ENCODE results near the gene ABCA3.

Gene ABCA3

GRCh38 chr16:2350500-2350899 lies 10.0 kb upstream of the ABCA3 start:
- DNase-seq: no peak

DNA sequence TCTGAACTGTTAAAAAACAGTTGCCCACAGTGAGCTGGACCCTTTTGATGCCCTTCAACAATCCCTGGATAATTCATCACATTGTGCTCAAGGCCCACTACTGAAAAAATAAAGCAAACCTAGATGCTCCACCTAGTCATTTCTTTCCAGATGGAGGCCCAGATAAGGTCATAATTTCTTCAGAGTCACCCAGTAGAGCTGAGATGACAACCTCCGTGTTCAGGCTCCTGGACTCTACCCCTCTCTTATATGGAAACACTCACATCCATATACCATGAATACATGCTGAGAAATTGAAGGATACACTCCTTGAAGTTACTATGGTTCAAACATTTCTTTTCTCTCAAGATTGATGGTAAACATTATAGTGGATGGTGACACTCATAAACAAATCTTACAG lies 2.7 kb upstream of the ABCA3 start:
- no peak for DNase-seq

GRCh38 chr16:2341456-2342447 lies 1.2 kb upstream of the ABCA3 start:
- no peak for DNase-seq

- DNase-seq: no peak
These were observed 725 bp downstream of the ABCA3 start for GRCh38 chr16:2339521-2340484.

DNA sequence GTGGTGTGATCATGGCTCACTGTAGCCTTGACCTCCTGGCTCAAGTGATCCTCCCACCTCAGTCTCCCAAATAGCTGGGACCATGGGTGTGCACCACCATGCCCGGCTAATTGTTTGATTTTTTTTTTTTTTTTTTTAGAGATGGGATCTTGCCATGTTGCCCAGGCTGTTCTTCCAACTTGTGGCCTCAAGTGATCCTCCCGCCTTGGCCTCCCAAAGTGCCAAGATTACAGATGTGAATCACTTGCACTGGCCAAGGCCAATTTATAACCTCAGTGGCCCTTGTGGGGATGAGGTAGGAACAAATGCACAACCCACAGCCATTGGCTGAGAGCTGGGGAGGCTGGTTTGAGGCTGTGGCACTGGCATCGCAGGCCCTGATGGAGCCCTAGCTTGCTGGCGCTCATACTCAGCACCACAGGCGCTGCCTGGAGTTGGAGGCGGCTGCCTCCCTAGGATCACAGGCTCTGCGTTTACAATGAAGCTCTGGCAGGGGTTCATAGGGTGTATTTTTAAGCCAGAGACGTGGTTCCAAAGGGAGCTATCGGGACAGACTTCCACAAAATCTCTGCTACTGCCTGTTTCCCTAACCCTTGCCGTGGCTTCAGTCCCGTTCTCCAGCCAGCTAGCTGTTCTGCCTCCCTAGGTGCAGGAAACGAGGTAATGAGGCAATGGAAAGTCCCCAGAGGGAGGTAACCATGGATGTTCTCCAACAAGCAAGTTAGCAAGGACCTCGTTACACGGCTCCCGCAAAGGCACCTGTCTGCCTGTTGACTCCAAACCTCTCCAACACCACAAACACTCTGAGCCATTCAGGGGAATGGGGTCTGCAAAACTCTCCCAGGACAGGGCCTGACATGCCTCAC lies 2.9 kb downstream of the ABCA3 start:
- DNase-seq: no peak

GRCh38 chr16:2335286-2335895 lies 5.1 kb downstream of the ABCA3 start:
- DNase-seq: no peak

DNA sequence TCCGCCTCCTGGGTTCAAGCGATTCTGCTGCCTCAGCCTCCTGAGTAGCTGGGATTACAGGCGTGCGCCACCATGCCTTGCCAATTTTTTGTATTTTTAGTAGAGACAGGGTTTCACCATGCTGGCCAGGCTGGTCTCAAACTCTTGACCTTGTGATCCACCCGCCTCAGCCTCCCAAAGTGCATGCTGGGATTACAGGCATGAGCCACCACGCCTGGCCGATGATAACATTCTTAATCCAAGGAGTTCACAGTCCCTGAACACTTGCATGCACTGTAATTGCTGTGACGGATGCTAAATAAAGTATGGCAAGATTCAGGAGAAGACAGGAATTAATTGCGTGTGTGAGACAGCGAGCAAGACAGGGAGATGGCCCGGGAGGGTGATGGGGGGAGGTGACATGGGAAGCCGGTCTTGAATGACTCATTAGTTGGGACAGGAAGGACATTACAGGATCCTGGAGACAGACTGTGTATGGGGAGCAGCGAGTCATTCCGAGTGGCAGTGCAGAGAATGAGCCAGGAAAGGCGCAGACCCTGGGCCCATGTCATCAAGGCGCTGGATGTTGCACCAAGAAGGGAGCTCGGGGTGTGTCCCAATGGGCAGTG lies 6.7 kb downstream of the ABCA3 start:
- DNase-seq: no peak

DNA sequence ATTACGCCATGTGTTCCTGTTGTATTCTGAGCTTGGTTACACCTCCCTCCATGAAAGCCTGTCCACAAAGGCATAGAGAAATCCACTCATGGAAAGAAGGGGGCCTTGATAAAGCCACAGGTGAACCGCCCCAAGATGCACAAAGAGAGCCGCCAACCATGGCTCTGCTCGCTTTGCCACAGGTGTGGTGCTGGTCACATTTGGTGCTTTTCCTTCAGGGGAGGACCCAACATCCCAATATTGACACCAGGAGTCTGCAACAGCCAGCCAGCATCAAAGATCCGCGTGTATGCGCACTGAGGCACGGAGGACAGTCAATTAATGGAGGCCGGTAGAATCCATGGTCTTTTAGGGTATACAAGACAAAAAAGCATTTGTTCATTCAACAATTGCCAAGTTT lies 7.3 kb downstream of the ABCA3 start:
- DNase-seq: no peak

DNA sequence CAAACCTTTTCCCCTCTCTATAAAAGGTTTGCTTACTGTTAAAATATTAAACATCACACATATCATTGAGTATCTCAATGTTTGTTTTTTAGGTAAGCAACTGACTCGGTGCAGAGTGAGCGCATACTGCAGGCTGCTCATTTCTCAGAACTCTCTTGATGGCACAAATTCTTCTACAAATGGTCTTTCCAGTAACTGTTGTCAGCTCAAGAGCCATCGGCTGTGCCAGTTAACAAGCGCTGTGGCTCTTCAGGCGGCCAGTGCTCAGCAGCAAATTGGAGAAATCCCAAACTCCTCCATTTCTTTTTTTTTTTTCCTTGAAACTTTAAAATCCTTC lies 8.6 kb downstream of the ABCA3 start:
- no peak for DNase-seq

- DNase-seq: no peak
These were observed 9.2 kb downstream of the ABCA3 start for GRCh38 chr16:2331199-2331930.

DNA sequence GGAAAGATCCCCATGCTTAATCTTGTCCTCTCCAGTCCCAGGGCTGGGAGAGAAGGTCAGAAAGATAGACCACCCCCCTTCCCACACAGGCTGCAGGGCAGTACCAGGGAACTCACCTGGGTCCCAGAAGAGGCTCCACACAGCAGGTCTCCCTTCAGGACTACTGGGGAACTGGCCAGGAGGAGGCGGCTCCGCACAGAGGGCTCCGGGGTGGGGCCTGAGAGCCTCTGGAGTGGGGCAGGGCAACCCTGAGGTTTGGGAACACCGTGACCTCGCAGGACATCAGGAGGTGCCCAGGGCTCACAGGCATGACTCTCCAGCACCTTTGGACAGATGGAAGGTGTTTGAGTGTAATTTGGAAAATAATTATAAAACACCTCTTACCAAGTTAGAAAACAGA lies 11.0 kb downstream of the ABCA3 start:
- no peak for DNase-seq

DNA sequence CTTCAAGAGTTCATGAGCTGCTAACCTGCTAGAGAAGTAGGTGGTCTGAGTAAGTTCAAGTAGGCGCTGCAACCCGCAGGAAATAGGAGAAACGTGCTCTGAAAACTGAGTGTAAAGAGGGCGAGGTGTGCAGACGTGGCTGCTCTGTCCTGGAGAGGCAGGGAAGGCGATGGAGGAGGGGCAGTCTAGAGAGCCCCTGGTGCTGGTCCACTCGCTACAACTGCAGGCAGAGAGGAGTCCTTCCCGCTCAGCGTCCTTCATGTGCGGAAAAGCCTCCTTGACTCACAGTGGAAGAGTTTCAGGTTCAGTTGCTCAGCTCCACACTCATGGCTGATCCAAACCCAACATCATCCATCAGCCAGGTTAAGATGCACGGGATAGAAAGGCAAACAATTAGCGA lies 12.1 kb downstream of the ABCA3 start:
- DNase-seq: no peak

DNA sequence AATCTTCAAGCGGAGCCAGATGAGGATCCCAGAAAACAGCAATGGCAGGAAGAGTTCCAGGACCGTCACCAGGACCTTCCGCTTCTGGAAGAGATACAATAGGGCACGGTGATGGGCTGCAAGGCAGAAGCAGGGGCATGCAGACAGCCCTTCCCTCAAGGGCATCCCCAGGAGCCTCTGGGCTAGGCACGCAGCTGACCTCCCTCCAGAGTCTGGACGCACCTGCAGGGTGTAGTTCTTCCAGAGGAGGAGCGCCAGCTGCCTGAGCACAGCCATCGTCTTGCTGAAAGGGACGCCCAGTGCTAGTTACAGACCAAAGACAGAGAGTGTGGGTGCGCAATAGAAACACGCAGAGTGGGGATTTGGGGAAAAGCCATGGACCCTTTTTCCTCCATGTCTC lies 14.3 kb downstream of the ABCA3 start:
- no peak for DNase-seq

GRCh38 chr16:2325791-2326190 lies 14.7 kb downstream of the ABCA3 start:
- no peak for DNase-seq

DNA sequence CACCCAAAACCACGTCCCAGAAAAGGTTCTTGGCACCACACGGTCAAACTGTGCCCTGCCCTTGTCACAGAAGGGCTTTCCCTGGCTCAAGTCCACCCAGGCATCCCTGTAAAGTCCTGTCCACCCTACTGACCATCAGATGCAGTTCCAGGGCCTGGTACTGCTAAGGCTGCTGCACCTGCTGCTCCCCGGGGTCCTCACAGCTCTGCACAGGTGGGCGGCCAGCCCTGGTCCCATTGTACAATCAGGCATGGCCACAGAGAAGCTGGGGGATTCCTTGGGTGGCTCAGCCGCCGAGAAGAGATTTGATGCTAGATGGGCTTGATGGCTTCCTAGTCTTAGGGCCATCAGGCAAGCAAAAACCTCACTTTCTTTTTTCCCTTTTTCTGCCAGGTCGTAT lies 15.3 kb downstream of the ABCA3 start:
- no peak for DNase-seq

- no peak for DNase-seq
These were observed 16.1 kb downstream of the ABCA3 start for GRCh38 chr16:2324296-2324859.

GRCh38 chr16:2323701-2324100 lies 16.8 kb downstream of the ABCA3 start:
- no peak for DNase-seq

- no peak for DNase-seq
These were observed 20.9 kb downstream of the ABCA3 start for GRCh38 chr16:2319606-2320005.

- no peak for DNase-seq
These were observed 23.1 kb downstream of the ABCA3 start for GRCh38 chr16:2317231-2318020.
